Activated naive CD8-positive, alpha-beta T cell treated with anti-CD3 and anti-CD28 coated beads, Interleukin-2, amount 50 U/mL, for 16 hours (primary cell): ENCODE results near the gene GARIN3.
"Not testable (repeated sequence)": the region's sequence is repeated elsewhere in the genome, so short reads cannot be mapped to it uniquely, and the experiment has no call there.

Source experiments
- DNase-seq: peaks from one replicate; pipeline ENCODE4 v3.0.0-alpha.2; 2020; ENCODE audit warnings: low read depth, low spot score

GARIN3 gene

DNA sequence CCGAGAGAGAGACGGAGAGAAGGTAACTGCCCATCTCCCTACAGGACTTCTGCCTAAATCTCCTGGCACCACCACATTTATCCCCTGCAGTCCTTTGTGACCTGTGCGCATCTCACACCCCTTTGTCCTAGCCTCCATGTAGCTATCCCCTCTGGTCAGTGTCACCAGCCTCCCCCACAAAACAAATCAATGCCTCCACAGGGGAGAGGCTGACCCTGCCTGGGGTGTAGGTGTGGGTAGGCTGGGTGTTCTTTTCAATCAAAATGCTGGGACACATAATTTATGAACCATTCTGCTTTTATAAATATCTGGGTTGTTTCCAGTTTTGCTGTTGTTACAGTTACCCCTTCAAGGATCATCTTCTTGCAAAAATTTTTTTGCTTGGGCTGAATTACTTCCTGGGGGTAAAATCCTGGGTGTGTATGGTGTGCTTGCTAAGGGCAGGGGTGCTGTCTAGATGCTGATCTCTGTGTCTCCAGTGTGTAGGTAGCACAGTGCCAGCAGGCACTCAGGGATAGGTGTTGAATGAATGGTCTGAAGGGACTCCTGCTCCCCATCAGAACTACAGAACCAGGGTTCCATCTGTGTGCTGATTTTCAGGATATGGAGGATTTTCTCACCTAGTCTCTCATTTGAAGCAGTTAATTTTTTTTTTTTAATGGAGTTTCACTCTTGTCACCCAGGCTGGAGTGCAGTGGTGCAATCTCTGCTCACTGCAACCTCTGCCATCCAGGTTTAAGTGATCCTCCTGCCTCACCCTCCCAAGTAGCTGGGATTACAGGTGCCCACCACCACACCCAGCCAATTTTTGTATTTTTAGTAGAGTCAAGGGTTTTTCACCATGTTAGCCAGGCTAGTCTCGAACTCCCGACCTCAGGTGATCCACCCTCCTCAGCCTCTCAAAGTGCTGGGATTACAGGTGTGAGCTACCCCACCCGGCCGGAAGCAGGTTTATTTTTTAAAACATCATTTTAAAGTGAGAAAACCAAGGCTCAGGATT, at the start of gene GARIN3:
Gene GARIN3, minus strand, starts transcription at position 51 of the 1,000 bp plus-strand sequence. CDS start 96 bp downstream, outside the sequence.
- no peak for DNase-seq

DNA sequence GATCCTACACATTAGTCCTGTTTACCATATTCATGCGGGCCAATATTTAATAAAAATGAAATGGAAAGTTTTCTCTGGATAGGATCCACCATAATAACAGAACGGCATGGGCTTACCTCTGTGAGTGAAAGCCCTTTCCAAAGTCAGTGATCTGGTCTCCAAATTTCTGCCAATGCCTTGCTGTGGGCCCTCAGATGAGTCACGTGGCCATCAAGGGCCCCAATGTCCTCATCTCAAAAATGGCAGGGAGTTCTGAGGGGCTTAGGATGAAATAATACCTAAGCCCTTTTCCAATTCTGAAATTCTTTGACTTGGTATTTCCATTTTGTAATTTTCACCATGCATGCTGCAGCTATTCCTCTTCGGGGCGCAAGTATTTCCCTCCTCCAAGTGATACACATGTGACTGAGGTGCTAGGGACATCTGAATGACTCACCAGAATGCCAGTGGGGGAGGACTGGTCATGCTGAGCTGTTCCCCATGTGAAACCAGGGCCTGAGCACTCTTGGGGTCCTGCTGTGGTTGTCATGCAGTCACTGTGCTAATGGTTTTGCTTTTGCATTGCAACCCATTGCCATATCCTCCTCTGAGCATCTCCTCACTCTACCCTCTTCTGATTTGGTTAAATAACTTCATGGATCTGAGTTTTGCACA, 49.6 kb upstream of the GARIN3 start:
- DNase-seq: no peak

DNA sequence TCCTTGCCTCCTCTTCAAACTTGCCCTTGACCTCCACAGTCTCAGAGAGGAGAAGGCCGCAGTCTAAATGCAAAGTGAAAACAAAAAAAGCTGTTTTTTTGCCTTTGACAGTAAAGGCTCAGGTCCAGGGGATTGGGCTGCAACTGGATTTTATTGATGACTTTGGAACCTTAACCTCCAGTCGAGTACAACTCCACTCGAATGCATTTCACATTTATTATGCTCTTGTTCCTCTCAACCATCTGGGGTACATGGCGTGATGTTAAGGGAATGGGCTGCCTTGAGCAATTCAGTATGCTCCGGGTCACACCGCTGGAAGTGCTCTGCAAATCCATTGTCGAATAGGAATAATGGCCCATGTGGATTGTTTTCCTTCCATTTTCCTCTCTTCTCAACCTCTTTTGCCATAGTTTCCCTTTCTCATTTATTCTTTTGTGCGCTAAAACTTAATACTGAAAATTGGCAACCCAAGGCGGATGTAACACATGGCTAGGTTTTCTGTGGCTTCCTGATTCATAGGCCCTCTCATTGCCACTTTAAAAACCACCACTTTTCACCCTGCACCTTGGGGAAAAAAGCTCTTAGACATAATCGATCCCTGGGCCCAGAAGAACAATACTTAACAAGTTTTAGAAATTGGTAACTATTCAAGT, 48.9 kb upstream of the GARIN3 start:
- DNase-seq: no peak

DNA sequence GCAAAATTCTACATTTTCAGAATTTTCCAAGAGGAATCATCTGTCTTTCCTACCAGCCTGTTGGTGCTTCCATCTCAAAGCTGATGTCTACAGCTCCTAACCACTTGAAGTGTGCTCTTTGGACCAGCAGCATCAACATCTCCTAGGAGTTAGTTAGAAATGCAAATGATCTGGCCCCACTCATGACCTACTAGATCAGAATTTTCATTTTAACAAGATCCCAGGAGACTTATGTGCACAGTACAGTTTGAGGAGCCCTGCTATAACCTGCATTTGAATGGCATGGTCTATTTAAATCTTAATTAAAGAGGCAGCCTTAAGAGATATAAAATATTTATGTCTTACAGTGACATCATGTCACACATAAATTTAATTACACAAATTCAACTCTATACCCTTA, 48.4 kb upstream of the GARIN3 start:
- DNase-seq: no peak

DNA sequence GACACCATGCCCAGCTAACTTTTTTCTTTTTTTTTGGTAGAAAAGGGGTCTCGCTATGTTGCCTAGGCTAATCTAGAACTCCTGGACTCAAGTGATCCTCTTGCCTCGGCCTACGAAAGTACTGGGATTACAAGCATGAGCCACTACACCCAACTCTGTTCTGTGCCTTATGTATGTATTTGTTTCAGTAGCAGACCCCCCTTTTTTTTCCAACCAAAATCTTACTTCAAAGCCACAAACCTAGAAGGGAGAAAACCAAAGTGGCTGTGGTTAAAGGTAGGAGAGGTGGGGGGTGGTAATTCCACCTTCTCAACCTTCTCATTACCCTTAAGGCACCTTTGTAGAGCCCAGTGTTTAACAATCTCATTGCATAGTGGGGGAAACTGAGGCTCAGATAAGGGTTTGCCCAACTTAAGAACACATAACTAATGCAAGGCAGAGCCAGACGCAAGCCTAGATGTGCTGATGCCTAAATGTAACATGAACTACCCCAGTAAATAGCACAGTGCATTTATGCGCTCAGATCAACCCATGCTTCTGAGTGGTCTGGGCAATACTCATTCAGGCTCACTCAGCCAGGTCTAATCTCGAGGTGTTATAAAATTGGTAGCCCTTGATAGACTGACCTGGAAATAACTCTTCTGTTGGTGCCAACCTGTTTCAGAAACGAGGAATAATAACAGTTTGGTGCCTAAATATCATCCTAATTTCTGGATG, 47.6 kb upstream of the GARIN3 start:
- DNase-seq: no peak

DNA sequence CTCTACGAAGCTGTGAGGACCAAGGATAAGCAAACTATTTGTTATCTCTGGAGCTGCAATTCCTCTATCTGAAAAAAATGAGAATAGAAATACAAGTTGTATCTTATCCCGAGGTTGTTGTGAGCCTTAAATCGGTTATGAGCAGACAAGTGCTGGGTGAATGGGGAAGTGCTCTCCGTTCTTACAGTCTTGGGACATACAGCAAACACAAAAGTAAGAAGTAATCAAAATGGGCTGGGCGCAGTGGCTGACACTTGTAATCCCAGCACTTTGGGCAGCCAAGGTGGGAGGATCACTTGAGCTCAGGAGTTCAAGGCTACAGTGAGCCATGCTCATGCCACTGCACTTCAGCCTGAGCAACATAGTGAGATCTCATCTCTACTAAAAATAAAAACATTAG, 46.2 kb upstream of the GARIN3 start:
- DNase-seq: no peak

DNA sequence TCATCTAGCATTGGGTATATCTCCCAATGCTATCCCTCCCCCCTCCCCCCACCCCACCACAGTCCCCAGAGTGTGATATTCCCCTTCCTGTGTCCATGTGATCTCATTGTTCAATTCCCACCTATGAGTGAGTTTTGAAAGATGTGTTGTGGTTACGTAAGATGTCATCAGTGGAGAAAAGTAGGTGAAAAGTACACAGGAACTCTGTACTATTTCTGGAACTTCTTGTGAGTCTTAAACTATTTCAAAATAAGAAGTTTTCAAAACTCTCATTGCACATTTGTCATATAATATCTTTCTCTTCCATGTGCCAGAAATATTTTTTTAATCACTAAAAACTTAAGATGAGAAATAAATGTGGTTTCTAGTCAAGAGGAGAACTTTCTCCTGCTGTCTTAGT, 44.6 kb upstream of the GARIN3 start:
- not testable (repeated sequence) for DNase-seq

DNA sequence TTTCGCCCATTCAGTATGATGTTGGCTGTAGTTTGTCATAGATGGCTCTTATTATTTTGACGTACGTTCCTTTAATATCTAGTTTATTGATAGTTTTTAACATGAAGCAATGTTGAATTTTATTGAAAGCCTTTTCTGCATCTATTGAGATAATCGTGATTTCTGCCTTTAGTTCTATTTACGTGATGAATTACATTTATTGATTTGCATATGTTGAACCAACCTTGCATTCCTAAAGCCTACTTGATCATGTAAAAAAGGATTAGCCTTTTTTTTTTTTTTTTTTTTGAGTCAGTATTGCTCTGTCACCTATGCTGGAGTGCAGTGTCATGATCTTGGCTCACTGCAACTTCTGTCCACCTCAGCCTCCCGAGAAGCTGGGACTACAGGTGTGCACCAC, 39.6 kb upstream of the GARIN3 start:
- DNase-seq: no peak

DNA sequence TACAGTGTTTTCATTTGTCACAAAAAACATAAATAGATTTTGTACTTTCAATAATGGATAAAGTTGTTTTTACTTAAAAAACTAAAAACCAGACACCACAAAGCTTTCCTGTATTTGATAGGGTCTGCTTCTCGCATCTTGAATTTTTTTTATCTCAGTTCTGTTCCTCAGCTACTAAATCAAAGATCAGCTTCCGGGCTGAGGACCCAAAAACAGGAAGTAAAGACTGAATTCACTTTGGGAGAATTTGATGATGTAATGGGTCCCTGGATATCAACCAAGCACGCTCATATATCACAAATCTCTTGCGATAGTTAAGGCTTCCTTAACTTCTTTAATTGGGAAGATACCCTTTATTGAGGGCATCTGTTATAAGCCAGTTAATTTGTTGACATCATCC, 38.7 kb upstream of the GARIN3 start:
- no peak for DNase-seq

DNA sequence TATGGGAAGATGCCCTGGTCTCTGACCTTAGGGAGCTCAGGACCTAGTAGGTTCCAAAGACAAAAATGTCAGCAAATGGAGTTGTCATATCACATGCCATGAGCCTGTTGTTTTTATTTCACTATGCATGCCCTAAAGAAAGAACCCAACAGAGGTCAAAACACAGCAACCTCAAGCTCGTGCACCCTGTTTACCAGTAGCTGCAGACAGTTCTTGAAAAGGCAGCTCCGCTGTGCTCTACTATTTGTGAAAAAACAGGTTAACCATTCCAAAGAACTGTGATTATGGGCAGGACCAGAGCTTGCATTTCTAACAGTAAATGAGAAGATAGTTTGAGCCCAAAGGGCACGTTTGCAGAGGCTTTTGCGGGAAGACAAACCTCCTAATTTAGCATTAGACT, 37.4 kb upstream of the GARIN3 start:
- DNase-seq: no peak

DNA sequence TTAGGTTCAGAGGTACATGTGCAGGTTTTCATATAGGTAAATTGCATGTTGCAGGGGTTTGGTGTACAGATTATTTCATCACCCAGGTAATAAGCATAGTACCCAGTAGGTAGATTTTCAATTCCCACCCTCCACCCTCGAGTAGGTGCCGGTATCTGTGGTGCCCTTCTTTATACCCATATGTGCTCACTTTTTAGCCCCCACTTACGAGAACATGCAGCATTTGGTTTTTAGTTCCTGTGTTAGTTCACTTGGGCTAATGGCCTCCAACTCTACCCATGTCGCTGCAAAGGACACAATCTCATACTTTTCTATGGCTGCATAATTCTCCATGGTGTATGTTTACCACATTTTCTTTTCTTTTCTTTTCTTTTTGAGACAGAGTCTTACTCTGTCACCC, 35.8 kb upstream of the GARIN3 start:
- no peak for DNase-seq

DNA sequence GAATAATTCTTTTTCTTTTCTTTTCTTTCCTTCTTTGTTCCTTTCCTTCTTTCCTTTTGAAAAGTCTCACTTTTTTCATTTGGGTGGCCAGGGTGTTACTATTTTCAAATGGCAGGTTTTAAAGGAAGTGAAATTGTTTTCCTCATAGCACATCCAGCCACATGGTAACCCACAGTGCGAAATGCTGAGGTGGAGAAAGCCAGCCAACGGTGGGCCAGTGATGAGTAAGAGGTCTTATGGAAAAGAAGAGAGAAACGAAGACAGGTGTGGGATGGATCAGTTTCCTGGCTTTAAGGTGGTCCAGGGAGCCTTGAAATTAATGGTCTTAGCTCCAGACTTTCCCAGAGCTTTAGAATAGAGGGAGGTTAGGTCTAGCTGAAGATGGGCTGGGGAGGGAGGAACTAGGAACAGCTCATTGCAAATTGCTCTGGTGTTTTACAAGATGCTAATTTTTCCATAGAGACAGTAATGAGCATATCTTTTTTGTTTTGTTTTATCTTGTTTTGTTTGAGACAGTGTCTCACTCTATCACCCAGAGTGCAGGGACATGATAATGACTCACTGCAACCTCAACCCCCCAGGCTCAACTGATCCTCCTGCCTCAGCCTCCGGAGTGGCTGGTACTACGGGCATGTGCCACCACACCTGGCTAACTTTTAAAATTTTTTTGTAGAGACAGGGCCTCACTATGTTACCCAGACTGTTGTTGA, 32.4 kb upstream of the GARIN3 start:
- peak; percentile 27 for DNase-seq

DNA sequence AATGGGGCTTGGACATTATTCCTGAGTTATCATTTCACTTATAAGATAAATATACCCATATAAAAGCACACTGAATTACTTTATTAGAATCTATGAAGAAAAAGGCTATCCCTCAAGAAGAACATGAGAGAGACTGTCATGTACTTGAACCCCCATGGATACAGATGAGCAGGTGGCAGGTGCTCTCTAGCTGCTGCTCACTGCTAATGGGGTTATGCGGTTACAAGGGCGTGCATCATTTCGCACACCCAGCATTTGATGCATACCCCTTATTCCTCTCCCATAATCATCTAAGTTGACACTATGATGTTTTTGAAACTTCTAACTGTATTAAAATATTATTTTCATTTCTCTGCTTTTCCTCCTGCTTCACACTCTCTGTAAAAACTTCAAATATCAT, 31.0 kb upstream of the GARIN3 start:
- no peak for DNase-seq

DNA sequence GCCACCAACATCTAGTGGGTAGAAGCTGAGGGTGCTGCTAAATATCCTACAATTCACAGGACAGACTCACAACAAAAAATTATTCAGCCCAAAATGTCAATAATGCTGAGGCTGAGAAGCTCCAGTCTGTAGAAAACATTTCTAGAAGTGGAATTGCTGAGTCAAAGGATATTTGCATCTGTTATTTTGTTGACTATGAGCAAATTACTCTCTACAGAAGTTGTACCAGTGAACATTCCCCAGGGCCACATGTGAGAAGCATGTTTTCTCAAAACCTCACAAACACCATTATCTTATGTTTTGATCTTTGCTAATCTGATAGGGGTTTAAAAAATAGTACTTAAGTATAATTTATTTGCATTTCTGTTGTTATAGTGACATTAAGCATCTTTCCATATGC, 30.0 kb upstream of the GARIN3 start:
- no peak for DNase-seq

DNA sequence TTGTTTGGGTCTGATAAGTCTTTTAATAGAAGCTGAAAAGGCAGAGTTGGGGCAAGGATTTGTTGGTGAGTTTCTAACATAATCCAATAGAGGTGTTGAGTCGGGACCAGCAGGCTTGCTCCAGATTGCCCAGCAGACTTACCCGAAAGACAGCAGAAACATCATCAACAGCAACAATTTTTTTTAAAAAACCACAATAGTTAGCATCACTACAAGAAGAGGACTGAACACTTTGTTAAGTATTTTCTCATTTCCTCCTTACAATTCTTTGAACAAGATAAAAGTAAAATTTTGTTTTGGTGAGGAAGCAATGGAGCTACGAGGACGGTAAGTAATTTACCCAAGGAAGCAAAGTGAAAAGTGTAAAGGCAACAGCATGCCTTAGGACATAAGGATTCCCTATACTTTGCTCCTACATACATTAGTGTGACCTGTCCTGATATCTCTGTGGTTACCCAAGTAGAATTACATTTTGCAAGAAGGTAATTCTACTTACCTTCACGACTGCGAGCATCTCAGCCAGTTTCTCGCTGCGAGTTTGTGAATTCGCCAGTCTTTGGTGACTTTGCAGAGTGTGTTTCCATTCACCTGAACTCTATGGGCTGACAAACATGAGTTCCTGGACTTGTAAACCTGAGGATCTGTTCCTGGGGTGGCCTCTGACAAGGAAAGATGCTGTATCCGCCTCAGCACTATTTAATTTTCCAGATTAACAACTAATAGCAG, 27.8 kb upstream of the GARIN3 start:
- DNase-seq: no peak

DNA sequence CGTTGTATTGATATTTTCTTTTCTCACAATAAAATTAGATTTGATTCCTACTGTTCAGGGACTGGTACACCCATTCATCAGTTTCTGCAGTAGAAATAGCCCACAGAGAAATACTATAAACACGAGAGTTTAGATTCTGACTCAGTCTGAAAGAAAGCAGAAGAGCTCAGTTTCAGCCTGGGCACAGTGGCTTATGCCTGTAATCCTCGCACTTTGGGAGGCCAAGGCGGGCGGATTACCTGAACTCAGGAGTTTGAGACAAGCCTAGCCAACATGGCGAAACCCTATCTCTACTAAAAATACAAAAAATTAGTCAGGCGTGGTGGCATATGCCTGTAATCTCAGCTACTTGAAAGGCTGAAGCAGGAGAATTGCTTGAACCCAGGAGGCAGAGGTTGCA, 23.2 kb upstream of the GARIN3 start:
- peak; percentile 19 for DNase-seq

DNA sequence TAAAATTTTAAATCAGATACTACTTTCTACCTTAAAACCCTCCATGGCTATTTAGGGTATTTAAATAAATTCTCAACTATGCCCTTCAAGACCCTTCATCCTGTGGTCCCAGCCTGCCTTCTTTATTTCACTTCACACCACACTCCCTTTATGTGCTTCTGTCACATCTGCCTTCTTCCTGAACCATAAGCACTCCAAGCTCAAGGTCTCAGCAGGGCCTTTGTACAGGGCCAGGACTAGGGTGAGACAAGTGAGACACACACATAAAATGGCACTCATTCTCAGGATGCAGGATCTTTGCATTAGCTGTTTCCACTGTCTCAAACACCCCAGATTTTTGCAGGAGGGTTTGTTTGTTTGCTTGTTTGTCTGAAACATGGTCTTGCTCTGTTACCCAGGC, 22.2 kb upstream of the GARIN3 start:
- DNase-seq: no peak

DNA sequence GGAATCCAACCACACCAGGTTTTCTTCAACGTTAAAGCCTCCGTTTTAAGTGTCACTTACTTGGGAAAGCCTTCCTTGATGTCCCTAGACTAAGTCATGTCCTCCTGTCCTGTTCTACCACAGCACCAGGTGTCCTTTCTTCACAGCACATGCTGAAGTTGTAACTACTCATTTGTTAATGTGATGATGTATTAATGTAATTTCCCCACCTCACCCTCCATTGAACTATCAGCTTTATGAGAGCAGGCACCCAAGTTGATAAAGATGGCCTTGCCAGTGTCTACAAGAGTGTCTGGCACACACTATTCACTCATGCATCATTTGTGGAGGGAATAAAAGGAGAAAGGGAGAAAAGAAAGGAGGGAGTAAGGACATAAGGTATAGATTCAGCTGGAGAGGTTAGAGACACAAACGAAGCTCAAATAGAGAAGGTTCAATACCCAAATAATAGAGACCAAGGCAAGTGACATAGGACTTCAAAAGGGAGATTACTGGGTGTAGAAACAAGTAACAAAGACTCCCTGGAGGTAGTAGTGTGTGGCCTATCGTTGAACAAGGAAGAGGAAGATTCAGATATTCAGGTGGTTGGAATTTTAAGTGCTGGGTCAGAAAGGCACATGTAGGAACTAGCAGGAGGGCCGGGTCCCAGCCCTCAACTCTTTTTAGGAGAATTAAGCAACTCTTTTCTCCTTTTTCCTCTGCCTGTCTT, 21.1 kb upstream of the GARIN3 start:
- DNase-seq: no peak

DNA sequence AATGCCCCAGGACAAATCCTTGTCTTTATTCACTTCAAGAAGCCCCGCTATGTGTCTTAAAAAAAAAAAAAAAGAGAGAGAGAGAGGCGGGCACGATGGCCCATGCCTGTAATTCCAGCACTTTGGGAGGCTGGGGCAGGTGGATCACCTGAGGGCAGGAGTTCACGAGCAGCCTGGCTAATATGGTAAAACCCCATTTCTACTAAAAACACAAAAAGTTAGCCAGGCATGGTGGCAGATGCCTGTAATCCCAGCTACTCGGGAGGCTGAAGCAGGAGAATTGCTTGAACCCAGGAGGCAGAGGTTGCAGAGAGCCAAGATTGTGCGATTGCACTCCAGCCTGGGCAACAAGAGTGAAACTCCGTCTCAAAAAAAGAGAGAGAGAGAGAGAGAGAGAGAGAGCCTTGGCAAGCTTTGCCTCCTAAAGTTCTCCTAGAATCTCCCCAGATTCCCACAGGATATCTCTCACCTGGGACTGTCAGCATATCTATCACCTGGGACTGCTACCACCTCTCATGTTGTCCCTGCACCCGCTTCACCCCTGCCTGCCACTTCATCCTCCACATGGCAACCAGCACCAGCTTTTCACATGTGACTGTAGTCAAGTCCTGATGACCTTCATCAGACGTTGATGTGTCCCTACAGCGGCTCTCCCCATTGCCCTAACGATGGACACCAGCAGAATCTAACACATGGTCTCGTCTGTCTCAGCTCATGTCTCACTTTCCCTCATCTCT, 20.4 kb upstream of the GARIN3 start:
- DNase-seq: no peak
